ENCODE measurements around the gene AADACL3. TPM values are rescaled to one million over a fixed set of nuclear protein-coding genes. Genes with fewer than 3 reads are reported as not detected.

The AADACL3 gene
- polyA plus RNA-seq, 1 of the 3 experiments (the other 2 are of a cell fraction): not detected

- no peaks in the 10 kb centered on the region for H3K36me3 ChIP-seq (replicated peaks in 1 of 2; ENCODE audit: control insufficient read depth in 1 of 2, insufficient read depth in 2 of 2, low read length in 1 of 2)
- POLR2A ChIA-PET: no interaction called here
- H3K9me3 ChIP-seq: no peaks in the 10 kb centered on the region
- no peaks in the 10 kb centered on the region for H3K9me2 ChIP-seq
- no peaks in the 10 kb centered on the region for H3K79me2 ChIP-seq (ENCODE audit: insufficient read depth)
- TF ChIP-seq RFX5 (IDR thresholded peaks at IDR 0.05; ENCODE audit: low read length) (no peak), EZH2phosphoT487 (IDR thresholded peaks at IDR 0.05; ENCODE audit: borderline replicate concordance, low read depth) (no peak), USF1 (IDR thresholded peaks at IDR 0.05; ENCODE audit: borderline replicate concordance, low read depth) (no peak), PBX3 (IDR thresholded peaks at IDR 0.05) (no peak), ELF1 (IDR thresholded peaks at IDR 0.05) (no peak), FOSL2 (IDR thresholded peaks at IDR 0.05; ENCODE audit: borderline replicate concordance, low read depth) (no peak), USF2 (IDR thresholded peaks at IDR 0.05; ENCODE audit: borderline replicate concordance, low read depth, low read length) (no peak), TCF12 (IDR thresholded peaks at IDR 0.05) (no peak), GABPA (IDR thresholded peaks at IDR 0.05; ENCODE audit: low read depth) (no peak), GATA2 (CRISPR knock-in tag; IDR thresholded peaks at IDR 0.05) (no peak), POLR2AphosphoS5 (IDR thresholded peaks at IDR 0.05; ENCODE audit: low read depth, low read length) (no peak), RXRA (IDR thresholded peaks at IDR 0.05; ENCODE audit: borderline replicate concordance, low read depth) (no peak), REST (IDR thresholded peaks at IDR 0.05; ENCODE audit: low read depth, low read length) (no peak), EP300 (IDR thresholded peaks at IDR 0.05; ENCODE audit: borderline replicate concordance in 1 of 2, low read depth in 1 of 2, low read length in 1 of 2) (no peak), MEF2A (IDR thresholded peaks at IDR 0.05; ENCODE audit: borderline replicate concordance, low read depth) (no peak), SIN3A (IDR thresholded peaks at IDR 0.05; ENCODE audit: borderline replicate concordance, low read depth, low read length) (no peak), SMC3 (IDR thresholded peaks at IDR 0.05; ENCODE audit: low read depth, low read length) (no peak)
- TF ChIP-seq, protein P1, sequence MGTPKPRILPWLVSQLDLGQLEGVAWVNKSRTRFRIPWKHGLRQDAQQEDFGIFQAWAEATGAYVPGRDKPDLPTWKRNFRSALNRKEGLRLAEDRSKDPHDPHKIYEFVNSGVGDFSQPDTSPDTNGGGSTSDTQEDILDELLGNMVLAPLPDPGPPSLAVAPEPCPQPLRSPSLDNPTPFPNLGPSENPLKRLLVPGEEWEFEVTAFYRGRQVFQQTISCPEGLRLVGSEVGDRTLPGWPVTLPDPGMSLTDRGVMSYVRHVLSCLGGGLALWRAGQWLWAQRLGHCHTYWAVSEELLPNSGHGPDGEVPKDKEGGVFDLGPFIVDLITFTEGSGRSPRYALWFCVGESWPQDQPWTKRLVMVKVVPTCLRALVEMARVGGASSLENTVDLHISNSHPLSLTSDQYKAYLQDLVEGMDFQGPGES (IDR thresholded peaks at IDR 0.05; ENCODE audit: low read depth, low read length): no peak
- TF ChIP-seq, protein P2, sequence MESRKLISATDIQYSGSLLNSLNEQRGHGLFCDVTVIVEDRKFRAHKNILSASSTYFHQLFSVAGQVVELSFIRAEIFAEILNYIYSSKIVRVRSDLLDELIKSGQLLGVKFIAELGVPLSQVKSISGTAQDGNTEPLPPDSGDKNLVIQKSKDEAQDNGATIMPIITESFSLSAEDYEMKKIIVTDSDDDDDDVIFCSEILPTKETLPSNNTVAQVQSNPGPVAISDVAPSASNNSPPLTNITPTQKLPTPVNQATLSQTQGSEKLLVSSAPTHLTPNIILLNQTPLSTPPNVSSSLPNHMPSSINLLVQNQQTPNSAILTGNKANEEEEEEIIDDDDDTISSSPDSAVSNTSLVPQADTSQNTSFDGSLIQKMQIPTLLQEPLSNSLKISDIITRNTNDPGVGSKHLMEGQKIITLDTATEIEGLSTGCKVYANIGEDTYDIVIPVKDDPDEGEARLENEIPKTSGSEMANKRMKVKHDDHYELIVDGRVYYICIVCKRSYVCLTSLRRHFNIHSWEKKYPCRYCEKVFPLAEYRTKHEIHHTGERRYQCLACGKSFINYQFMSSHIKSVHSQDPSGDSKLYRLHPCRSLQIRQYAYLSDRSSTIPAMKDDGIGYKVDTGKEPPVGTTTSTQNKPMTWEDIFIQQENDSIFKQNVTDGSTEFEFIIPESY (IDR thresholded peaks at IDR 0.05; ENCODE audit: borderline replicate concordance, low read depth): no peak
- TF ChIP-seq, protein P3, sequence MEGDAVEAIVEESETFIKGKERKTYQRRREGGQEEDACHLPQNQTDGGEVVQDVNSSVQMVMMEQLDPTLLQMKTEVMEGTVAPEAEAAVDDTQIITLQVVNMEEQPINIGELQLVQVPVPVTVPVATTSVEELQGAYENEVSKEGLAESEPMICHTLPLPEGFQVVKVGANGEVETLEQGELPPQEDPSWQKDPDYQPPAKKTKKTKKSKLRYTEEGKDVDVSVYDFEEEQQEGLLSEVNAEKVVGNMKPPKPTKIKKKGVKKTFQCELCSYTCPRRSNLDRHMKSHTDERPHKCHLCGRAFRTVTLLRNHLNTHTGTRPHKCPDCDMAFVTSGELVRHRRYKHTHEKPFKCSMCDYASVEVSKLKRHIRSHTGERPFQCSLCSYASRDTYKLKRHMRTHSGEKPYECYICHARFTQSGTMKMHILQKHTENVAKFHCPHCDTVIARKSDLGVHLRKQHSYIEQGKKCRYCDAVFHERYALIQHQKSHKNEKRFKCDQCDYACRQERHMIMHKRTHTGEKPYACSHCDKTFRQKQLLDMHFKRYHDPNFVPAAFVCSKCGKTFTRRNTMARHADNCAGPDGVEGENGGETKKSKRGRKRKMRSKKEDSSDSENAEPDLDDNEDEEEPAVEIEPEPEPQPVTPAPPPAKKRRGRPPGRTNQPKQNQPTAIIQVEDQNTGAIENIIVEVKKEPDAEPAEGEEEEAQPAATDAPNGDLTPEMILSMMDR (IDR thresholded peaks at IDR 0.05): no peak
- no peak overlapping the region for H3K4me2 ChIP-seq
- no peak overlapping the region for H3K4me3 ChIP-seq (ENCODE audit: low read depth in 2 of 2, low read length in 1 of 2)
- no peak overlapping the region for H2AFZ ChIP-seq (ENCODE audit: low read depth)
- no peak for DNase-seq
- H3K27me3 ChIP-seq (ENCODE audit: insufficient read depth): no peaks in the 10 kb centered on the region
- H3F3A ChIP-seq (replicated peaks; ENCODE audit: insufficient read depth): no peaks in the 10 kb centered on the region
- no peaks in the 10 kb centered on the region for H4K20me1 ChIP-seq (ENCODE audit: insufficient read depth)
- no peak overlapping the region for H3K27ac ChIP-seq (ENCODE audit: low read depth in 2 of 2, low read length in 1 of 2)
- H3K9ac ChIP-seq: no peak overlapping the region
- CTCF ChIA-PET: no interaction called here
- no peaks in the 10 kb centered on the region; a peak in 1 of 4 replicates for H3K4me1 ChIP-seq (ENCODE audit: control insufficient read depth in 1 of 2, insufficient read depth in 2 of 2, low read depth in 1 of 2, low read length in 1 of 2)
These were observed 33.0 kb downstream of the AADACL3 start for GRCh38 chr1:12748778-12749355.

Measured in SK-N-SH (cell line).